CD4-positive, alpha-beta T cell treated with Interleukin-17A for 1 hour (primary cell): ENCODE data around the gene GEMIN4.
"Not testable (repeated sequence)": the region's sequence is repeated elsewhere in the genome, so short reads cannot be mapped to it uniquely, and the experiment has no call there.

Source experiments
- DNase-seq: peaks from one replicate; pipeline ENCODE4 v3.0.0-alpha.2; 2020

GEMIN4 gene

GRCh38 chr17:752002-752619, at the start of gene GEMIN4:
GEMIN4 (minus strand) TSS chr17:752264; CDS start chr17:752142, 122 bp downstream.
- peak; percentile 97 for DNase-seq

- DNase-seq, result no peak
These were observed 49.6 kb upstream of the GEMIN4 start for GRCh38 chr17:801660-802059.

GRCh38 chr17:800446-801242, 48.6 kb upstream of the GEMIN4 start:
- no peak for DNase-seq

- no peak for DNase-seq
These were observed 47.2 kb upstream of the GEMIN4 start for GRCh38 chr17:799261-799660.

GRCh38 chr17:798246-798645, 46.2 kb upstream of the GEMIN4 start:
- DNase-seq, result no peak

GRCh38 chr17:797236-797840, 45.3 kb upstream of the GEMIN4 start:
- DNase-seq, result no peak

GRCh38 chr17:796609-797008, 44.5 kb upstream of the GEMIN4 start:
- no peak for DNase-seq

- DNase-seq, result no peak
These were observed 43.7 kb upstream of the GEMIN4 start for GRCh38 chr17:795721-796120.

- DNase-seq, result no peak
These were observed 43.2 kb upstream of the GEMIN4 start for GRCh38 chr17:795276-795675.

- DNase-seq, result peak; percentile 31
These were observed 42.8 kb upstream of the GEMIN4 start for GRCh38 chr17:794876-795275.

GRCh38 chr17:792277-792676, 40.2 kb upstream of the GEMIN4 start:
- DNase-seq, result no peak

- DNase-seq, result no peak
These were observed 39.8 kb upstream of the GEMIN4 start for GRCh38 chr17:791829-792228.

GRCh38 chr17:790874-791247, 38.8 kb upstream of the GEMIN4 start:
- not testable (repeated sequence) for DNase-seq

GRCh38 chr17:789931-790873, 38.1 kb upstream of the GEMIN4 start:
- not testable (repeated sequence) for DNase-seq

GRCh38 chr17:789160-789840, 37.2 kb upstream of the GEMIN4 start:
- no peak for DNase-seq

- no peak for DNase-seq
These were observed 36.5 kb upstream of the GEMIN4 start for GRCh38 chr17:788551-788950.

- DNase-seq, result no peak
These were observed 35.7 kb upstream of the GEMIN4 start for GRCh38 chr17:787641-788221.

GRCh38 chr17:785901-786300, 33.8 kb upstream of the GEMIN4 start:
- DNase-seq, result not testable (repeated sequence)

GRCh38 chr17:784143-784542, 32.1 kb upstream of the GEMIN4 start:
- DNase-seq, result no peak

GRCh38 chr17:781805-782731, 30.0 kb upstream of the GEMIN4 start, which contains the start of the genes GLOD4 and MRM3:
GLOD4 (minus strand) TSS chr17:782280; CDS start chr17:782255, 25 bp downstream.
MRM3 (plus strand) TSS chr17:782353; CDS start chr17:782379, 26 bp downstream.
- peak; percentile 93 for DNase-seq

GRCh38 chr17:778096-778495, 26.0 kb upstream of the GEMIN4 start:
- no peak for DNase-seq
